Ishikawa (cell line): ENCODE results near the gene OR6X1.

Source experiments
- CEBPB ChIP-seq: IDR thresholded peaks from 2 replicates; pipeline ENCODE4 v1.6.1; 2012
- EGR1 ChIP-seq: IDR thresholded peaks from 2 replicates; pipeline ENCODE4 v1.6.1; 2012
- EP300 ChIP-seq: IDR thresholded peaks from 2 replicates; pipeline ENCODE4 v1.6.1; 2012; ENCODE audit warnings: borderline replicate concordance
- TAF1 ChIP-seq: IDR thresholded peaks from 2 replicates; pipeline ENCODE4 v1.6.1; 2012; ENCODE audit warnings: low read depth, mild to moderate bottlenecking
- YY1 ChIP-seq: IDR thresholded peaks from 2 replicates; pipeline ENCODE4 v1.6.1; 2012; ENCODE audit warnings: low read depth

GRCh38 chr11:123718063-123718462 is 36.3 kb downstream of the OR6X1 start:
- TF ChIP-seq EP300 = no peak
- no peak for TF ChIP-seq EGR1
- TF ChIP-seq CEBPB = no peak
- no peak for TF ChIP-seq YY1
- TF ChIP-seq TAF1 = no peak
